Measurements from ENCODE around the gene CAB39.

DNA sequence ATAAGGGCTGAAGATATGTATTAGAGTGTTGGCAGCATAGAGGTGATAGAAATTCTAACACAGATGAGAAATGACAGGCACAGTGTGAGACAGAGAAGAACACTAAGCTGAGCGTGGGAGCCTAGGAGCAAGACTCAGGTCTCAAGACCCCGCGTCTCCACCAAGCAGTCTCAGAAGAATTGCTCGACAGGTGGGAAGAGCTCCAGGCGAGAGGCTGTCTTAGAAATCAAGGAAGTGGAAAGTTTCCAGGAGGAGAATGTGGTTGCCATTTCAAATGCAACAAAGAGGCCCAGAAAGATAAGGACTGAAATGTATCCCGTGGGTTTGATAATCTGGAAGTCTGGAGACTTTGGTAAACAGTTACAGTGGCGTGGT lies 31.5 kb upstream of the CAB39 start:
- TF ChIP-seq POLR2A (IDR thresholded peaks at IDR 0.05): no peak
- TF ChIP-seq POLR2AphosphoS5 (IDR thresholded peaks at IDR 0.05): no peak
